HCT116 (cell line): ENCODE measurements around the gene RCOR2. TPM values are rescaled to one million over a fixed set of nuclear protein-coding genes. Genes with fewer than 3 reads are reported as not detected.

Experiments used
- ATAC-seq: fragments of 200-7000 bp; cut with Tn5 transposase; 2 replicates; pipeline ENCODE4 v1.9.1; 2020; ENCODE audit warnings: mild to moderate bottlenecking, moderate library complexity
- BruUV-seq: library from RNA; stranded (reverse); fragments of 400-500 nt; replicated peaks from 2 replicates; lab custom pipeline; 2021; lab: Mats Ljungman, UMichigan
- CTCF ChIA-PET: fragments of 300-600 bp; sonication (Branson Sonifier 250); formaldehyde crosslinking; loops from one replicate; lab custom pipeline; 2021; ENCODE audit warnings: antibody characterized with exemption; lab: Charles Lee
- POLR2A ChIA-PET: fragments of 300-600, 350-600 bp; sonication (Branson Sonifier 250); formaldehyde crosslinking; loops from one replicate; lab custom pipeline; 2021; ENCODE audit warnings: antibody characterized with exemption; lab: Charles Lee
- RAD21 ChIA-PET, 2 experiments: fragments of 300-600 bp; sonication (Branson Sonifier 250); formaldehyde crosslinking; loops; one replicate each; lab custom pipeline; 2023; ENCODE audit warnings: low total read pairs in 2 of 2; ENCODE audit not compliant: uncharacterized antibody in 2 of 2, unreplicated experiment in 2 of 2, low non-redundant PET in 1 of 2; lab: Charles Lee
- DNase-seq: peaks from one replicate; pipeline ENCODE4 v3.0.0-alpha.2; 2010; ENCODE audit warnings: low read depth, low spot score
- H2AFZ ChIP-seq: fragments of 200-600 bp; shearing (Covaris generic), sonication (generic); 2 replicates; pipeline ENCODE4 v1.6.1; 2017; ENCODE audit warnings: low read depth, mixed run types, mixed read lengths, antibody characterized with exemption, low read length; ENCODE audit not compliant: poor library complexity, severe bottlenecking
- H3K27ac ChIP-seq: 2 replicates; pipeline ENCODE4 v1.5.1; 2012; ENCODE audit warnings: low read depth, low read length
- H3K27me3 ChIP-seq: fragments of 200-600 bp; sonication (generic); 2 replicates; pipeline ENCODE4 v1.6.1; 2016; ENCODE audit warnings: mixed run types, low read length, mixed read lengths; ENCODE audit not compliant: insufficient read depth
- H3K36me3 ChIP-seq, 2 experiments: fragments of 200-500 bp in 1 of 2; fragments of 200-600 bp in 1 of 2; sonication (Bioruptor generic) in 1 of 2; sonication (generic) in 1 of 2; 2 replicates each; pipeline versions ENCODE4 v1.5.1 to v1.6.1; 2014 to 2016; ENCODE audit warnings: low read length in 2 of 2, inconsistent platforms in 1 of 2, mixed read lengths in 1 of 2, mixed run types in 1 of 2; ENCODE audit not compliant: insufficient read depth in 2 of 2, control insufficient read depth in 1 of 2
- H3K4me1 ChIP-seq, 2 experiments: fragments of 200-600 bp in 1 of 2; sonication (generic) in 1 of 2; 2 replicates each; pipeline versions ENCODE4 v1.5.1 to v1.6.1; 2012 to 2017; ENCODE audit warnings: low read length in 2 of 2, inconsistent platforms in 1 of 2, mild to moderate bottlenecking in 1 of 2, mixed read lengths in 1 of 2, mixed run types in 1 of 2, moderate library complexity in 1 of 2; ENCODE audit not compliant: insufficient read depth in 2 of 2, control insufficient read depth in 1 of 2
- H3K4me2 ChIP-seq: fragments of 200-600 bp; sonication (generic); 2 replicates; pipeline ENCODE4 v1.6.1; 2017; ENCODE audit warnings: mixed run types, low read length, mixed read lengths
- H3K4me3 ChIP-seq, 2 experiments: fragments of 200-600 bp in 1 of 2; sonication (generic) in 1 of 2; replicated peaks in 1 of 2; 2 replicates each; pipeline ENCODE4 v1.5.1; 2011 to 2016; ENCODE audit warnings: low read length in 2 of 2, control low read depth in 1 of 2, low read depth in 1 of 2, mild to moderate bottlenecking in 1 of 2, mixed read lengths in 1 of 2, mixed run types in 1 of 2
- H3K79me2 ChIP-seq: fragments of 200-600 bp; sonication (generic); 2 replicates; pipeline ENCODE4 v1.6.1; 2017; ENCODE audit warnings: mild to moderate bottlenecking, mixed run types, low read length, moderate library complexity, mixed read lengths; ENCODE audit not compliant: insufficient read depth
- H3K9ac ChIP-seq: fragments of 200-600 bp; sonication (generic); 2 replicates; pipeline ENCODE4 v1.6.1; 2016; ENCODE audit warnings: low read length, mixed read lengths
- H3K9me2 ChIP-seq: fragments of 200-600 bp; sonication (generic), shearing (Covaris generic); 2 replicates; pipeline ENCODE4 v1.6.1; 2017; ENCODE audit warnings: mixed run types, mild to moderate bottlenecking, moderate library complexity; ENCODE audit not compliant: insufficient read depth
- H3K9me3 ChIP-seq, 2 experiments: fragments of 200-500 bp in 1 of 2; fragments of 200-600 bp in 1 of 2; sonication (Bioruptor generic) in 1 of 2; sonication (generic) in 1 of 2; 2 replicates each; pipeline ENCODE4 v1.6.1; 2014 to 2017; ENCODE audit warnings: low read length in 2 of 2, mixed read lengths in 2 of 2, inconsistent platforms in 1 of 2, low read depth in 1 of 2, mild to moderate bottlenecking in 1 of 2, mixed run types in 1 of 2, moderate library complexity in 1 of 2; ENCODE audit not compliant: control insufficient read depth in 1 of 2, insufficient read depth in 1 of 2
- H4K20me1 ChIP-seq: fragments of 200-600 bp; sonication (generic), shearing (Covaris generic); 2 replicates; pipeline ENCODE4 v1.6.1; 2017; ENCODE audit warnings: mixed run types, mild to moderate bottlenecking, moderate library complexity; ENCODE audit not compliant: insufficient read depth
- ATF3 ChIP-seq: IDR thresholded peaks from 2 replicates; pipeline ENCODE4 v1.6.1; 2012
- CTCF ChIP-seq, 3 experiments: fragments of 200-600 bp in 1 of 3; sonication (generic) in 1 of 3; IDR thresholded peaks in 2 of 3; conservative IDR thresholded peaks in 1 of 3; 2 replicates each; pipeline ENCODE4 v1.5.1; 2012 to 2017; ENCODE audit warnings: low read depth in 2 of 3, low read length in 2 of 3, antibody characterized with exemption in 1 of 3, borderline replicate concordance in 1 of 3, control low read depth in 1 of 3, mild to moderate bottlenecking in 1 of 3, mixed read lengths in 1 of 3, mixed run types in 1 of 3, moderate library complexity in 1 of 3; ENCODE audit not compliant: insufficient read depth in 1 of 3
- EGR1 ChIP-seq: IDR thresholded peaks from 2 replicates; pipeline ENCODE4 v1.6.1; 2012; ENCODE audit warnings: low read depth
- ELF1 ChIP-seq: IDR thresholded peaks from 2 replicates; pipeline ENCODE4 v1.6.1; 2012; ENCODE audit warnings: low read depth, borderline replicate concordance
- EZH2 ChIP-seq: fragments of 200-600 bp; sonication (generic); IDR thresholded peaks from 2 replicates; pipeline ENCODE4 v1.6.1; 2017; ENCODE audit warnings: antibody characterized with exemption, mixed run types
- RAD21 ChIP-seq: IDR thresholded peaks from 2 replicates; pipeline ENCODE4 v1.6.1; 2012; ENCODE audit warnings: low read depth, mild to moderate bottlenecking
- SP1 ChIP-seq: IDR thresholded peaks from 2 replicates; pipeline ENCODE4 v1.6.1; 2012; ENCODE audit warnings: low read depth
- YY1 ChIP-seq: IDR thresholded peaks from 2 replicates; pipeline ENCODE4 v1.6.1; 2011; ENCODE audit warnings: low read length, low read depth, moderate library complexity, mild to moderate bottlenecking; ENCODE audit not compliant: insufficient replicate concordance; ENCODE audit errors: extremely low read depth
- intact Hi-C: fragments of 100-400 bp; cut with micrococcal nuclease; formaldehyde crosslinking; loops from 2 replicates; pipeline ENCODE4 v1.10.0; 2022
- total RNA-seq: library from RNA; stranded (reverse); gene quantifications from one replicate; pipeline ENCODE4 v1.2.1, GENCODE V29; 2021; ENCODE audit not compliant: unreplicated experiment
- TF ChIP-seq, protein P1 (sequence below): IDR thresholded peaks from 2 replicates; pipeline ENCODE4 v1.6.1; 2012

The RCOR2 gene
- total RNA-seq, 1 experiment from 2014 or later: 10.8 TPM

GRCh38 chr11:63941901-63942300 is 24.9 kb upstream of the RCOR2 start:
- POLR2A ChIA-PET: no interaction called here
- no peak for ATAC-seq

More at GRCh38 chr11:63941901-63942300, 24.9 kb upstream of the RCOR2 start:
- H3K4me1 ChIP-seq: peaks cover 9 to 34% of the 10 kb centered on the region in 2 experiments
- no peak overlapping the region for H3K27ac ChIP-seq
- no peaks in the 10 kb centered on the region for H3K27me3 ChIP-seq
- no peak overlapping the region for H3K4me3 ChIP-seq
- H3K9me3 ChIP-seq: no peaks in the 10 kb centered on the region
- RAD21 ChIA-PET: no interaction called here
- intact Hi-C loops: no loop called here
- peaks cover 5 to 8% of the 10 kb centered on the region in 2 experiments; a peak in 3 of 4 replicates for H3K36me3 ChIP-seq
- no peaks in the 10 kb centered on the region for H3K9me2 ChIP-seq
- no peak overlapping the region for H2AFZ ChIP-seq
- CTCF ChIA-PET: no interaction called here
- no peak for DNase-seq
- H3K79me2 ChIP-seq: peaks cover 66% of the 10 kb centered on the region
- no peak overlapping the region for H3K9ac ChIP-seq
- BruUV-seq: no TSS peak
- H3K4me2 ChIP-seq: no peak overlapping the region
- TF ChIP-seq SP1 (no peak), EZH2 (no peak), ATF3 (no peak), RAD21 (no peak), YY1 (no peak), CTCF (IDR thresholded peaks at IDR 0.05 in 2 of 3, conservative IDR thresholded peaks at IDR 0.05 in 1 of 3; ENCODE audit: borderline replicate concordance in 1 of 3, insufficient read depth in 1 of 3, low read depth in 2 of 3, low read length in 2 of 3) (no peak), ELF1 (no peak), EGR1 (no peak)
- TF ChIP-seq, protein P1, sequence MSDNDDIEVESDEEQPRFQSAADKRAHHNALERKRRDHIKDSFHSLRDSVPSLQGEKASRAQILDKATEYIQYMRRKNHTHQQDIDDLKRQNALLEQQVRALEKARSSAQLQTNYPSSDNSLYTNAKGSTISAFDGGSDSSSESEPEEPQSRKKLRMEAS: no peak
- H4K20me1 ChIP-seq: no peaks in the 10 kb centered on the region; the same call in 1 of the 2 replicates
